ENCODE measurements around the gene LRIG2. TPM values are rescaled to one million over a fixed set of nuclear protein-coding genes. Genes with fewer than 3 reads are reported as not detected.

Gene LRIG2
- total RNA-seq, 2 donors from 2014 or later = 9.9 to 12.9 TPM

- H3K4me1 Mint-ChIP-seq = peaks cover 5% of the 10 kb centered on the region
- peaks cover 56% of the 10 kb centered on the region for H3K36me3 Mint-ChIP-seq (ENCODE audit: low read depth)
- ATAC-seq (replicated peaks) = no peak
- no peaks in the 10 kb centered on the region for H3K27me3 Mint-ChIP-seq
- H3K4me3 Mint-ChIP-seq = no peak overlapping the region
- no peak overlapping the region for H3K27ac Mint-ChIP-seq
- H3K9me3 Mint-ChIP-seq = no peaks in the 10 kb centered on the region
Measured at GRCh38 chr1:113091988-113092594, 19.1 kb downstream of the LRIG2 start.

GRCh38 chr1:113094506-113094905 is 21.5 kb downstream of the LRIG2 start:
- Mint-ChIP-seq H3K4me1 (no peaks in the 10 kb centered on the region), H3K27me3 (no peaks in the 10 kb centered on the region), H3K9me3 (no peaks in the 10 kb centered on the region), H3K36me3 (ENCODE audit: low read depth) (peaks cover 80% of the 10 kb centered on the region), H3K4me3 (no peak overlapping the region), H3K27ac (no peak overlapping the region)
- no peak for ATAC-seq (replicated peaks)

GRCh38 chr1:113095790-113096455 is 22.9 kb downstream of the LRIG2 start:
- Mint-ChIP-seq H3K9me3 (no peaks in the 10 kb centered on the region), H3K27ac (no peak overlapping the region), H3K4me1 (no peaks in the 10 kb centered on the region), H3K4me3 (no peak overlapping the region), H3K36me3 (ENCODE audit: low read depth) (peaks cover 94% of the 10 kb centered on the region), H3K27me3 (no peaks in the 10 kb centered on the region)
- ATAC-seq (replicated peaks) = no peak

GRCh38 chr1:113096493-113096892 is 23.5 kb downstream of the LRIG2 start:
- Mint-ChIP-seq H3K36me3 (ENCODE audit: low read depth) (peaks cover 97% of the 10 kb centered on the region), H3K9me3 (no peaks in the 10 kb centered on the region), H3K27me3 (no peaks in the 10 kb centered on the region), H3K27ac (no peak overlapping the region), H3K4me3 (no peak overlapping the region), H3K4me1 (no peaks in the 10 kb centered on the region)
- no peak for ATAC-seq (replicated peaks)

GRCh38 chr1:113101588-113101987 is 28.6 kb downstream of the LRIG2 start:
- Mint-ChIP-seq H3K27me3 (no peaks in the 10 kb centered on the region), H3K4me1 (no peaks in the 10 kb centered on the region), H3K27ac (peak overlapping the region; percentile 42), H3K9me3 (no peaks in the 10 kb centered on the region), H3K4me3 (no peak overlapping the region), H3K36me3 (ENCODE audit: low read depth) (peaks cover 100% of the 10 kb centered on the region)
- no peak for ATAC-seq (replicated peaks)

GRCh38 chr1:113103048-113103447 is 30.1 kb downstream of the LRIG2 start:
- no peak for ATAC-seq (replicated peaks)
- no peak overlapping the region for H3K4me3 Mint-ChIP-seq
- peak overlapping the region; percentile 63 for H3K27ac Mint-ChIP-seq
- H3K27me3 Mint-ChIP-seq = no peaks in the 10 kb centered on the region
- no peaks in the 10 kb centered on the region for H3K4me1 Mint-ChIP-seq
- H3K36me3 Mint-ChIP-seq (ENCODE audit: low read depth) = peaks cover 100% of the 10 kb centered on the region
- H3K9me3 Mint-ChIP-seq = no peaks in the 10 kb centered on the region

GRCh38 chr1:113103977-113104376 is 31.0 kb downstream of the LRIG2 start:
- Mint-ChIP-seq H3K4me3 (no peak overlapping the region), H3K36me3 (ENCODE audit: low read depth) (peaks cover 100% of the 10 kb centered on the region), H3K27ac (peak overlapping the region; percentile 63), H3K27me3 (no peaks in the 10 kb centered on the region), H3K9me3 (no peaks in the 10 kb centered on the region), H3K4me1 (no peaks in the 10 kb centered on the region)
- ATAC-seq (replicated peaks) = no peak

- H3K9me3 Mint-ChIP-seq = no peaks in the 10 kb centered on the region
- H3K4me1 Mint-ChIP-seq = no peaks in the 10 kb centered on the region
- peaks cover 100% of the 10 kb centered on the region for H3K36me3 Mint-ChIP-seq (ENCODE audit: low read depth)
- H3K4me3 Mint-ChIP-seq = no peak overlapping the region
- ATAC-seq (replicated peaks) = no peak
- H3K27ac Mint-ChIP-seq = no peak overlapping the region
- no peaks in the 10 kb centered on the region for H3K27me3 Mint-ChIP-seq
Measured at GRCh38 chr1:113106910-113107309, 33.9 kb downstream of the LRIG2 start.

GRCh38 chr1:113109908-113110554 is 37.0 kb downstream of the LRIG2 start:
- Mint-ChIP-seq H3K27ac (no peak overlapping the region), H3K4me3 (no peak overlapping the region), H3K27me3 (no peaks in the 10 kb centered on the region), H3K9me3 (no peaks in the 10 kb centered on the region), H3K4me1 (no peaks in the 10 kb centered on the region), H3K36me3 (ENCODE audit: low read depth) (peaks cover 100% of the 10 kb centered on the region)
- no peak for ATAC-seq (replicated peaks)

- ATAC-seq (replicated peaks) = no peak
- H3K36me3 Mint-ChIP-seq (ENCODE audit: low read depth) = peaks cover 100% of the 10 kb centered on the region
- no peak overlapping the region for H3K4me3 Mint-ChIP-seq
- H3K27ac Mint-ChIP-seq = no peak overlapping the region
- no peaks in the 10 kb centered on the region for H3K4me1 Mint-ChIP-seq
- no peaks in the 10 kb centered on the region for H3K27me3 Mint-ChIP-seq
- no peaks in the 10 kb centered on the region for H3K9me3 Mint-ChIP-seq
Measured at GRCh38 chr1:113118266-113118665, 45.3 kb downstream of the LRIG2 start.

- H3K36me3 Mint-ChIP-seq (ENCODE audit: low read depth) = peaks cover 92% of the 10 kb centered on the region
- no peaks in the 10 kb centered on the region for H3K9me3 Mint-ChIP-seq
- ATAC-seq (replicated peaks) = no peak
- peaks cover 5% of the 10 kb centered on the region for H3K4me1 Mint-ChIP-seq
- no peaks in the 10 kb centered on the region for H3K27me3 Mint-ChIP-seq
- no peak overlapping the region for H3K4me3 Mint-ChIP-seq
- no peak overlapping the region for H3K27ac Mint-ChIP-seq
Measured at GRCh38 chr1:113123737-113124136, 50.7 kb downstream of the LRIG2 start.

GRCh38 chr1:113124366-113124765 is 51.4 kb downstream of the LRIG2 start:
- no peak for ATAC-seq (replicated peaks)
- Mint-ChIP-seq H3K4me1 (peaks cover 5% of the 10 kb centered on the region), H3K27me3 (no peaks in the 10 kb centered on the region), H3K36me3 (ENCODE audit: low read depth) (peaks cover 86% of the 10 kb centered on the region), H3K27ac (no peak overlapping the region), H3K4me3 (no peak overlapping the region), H3K9me3 (no peaks in the 10 kb centered on the region)

GRCh38 chr1:113125517-113125916 is 52.5 kb downstream of the LRIG2 start:
- peak; percentile 55 for ATAC-seq (replicated peaks)
- Mint-ChIP-seq H3K4me1 (peaks cover 5% of the 10 kb centered on the region), H3K27me3 (no peaks in the 10 kb centered on the region), H3K27ac (no peak overlapping the region), H3K36me3 (ENCODE audit: low read depth) (peaks cover 82% of the 10 kb centered on the region), H3K4me3 (no peak overlapping the region), H3K9me3 (no peaks in the 10 kb centered on the region)

- ATAC-seq (replicated peaks) = no peak
- Mint-ChIP-seq H3K4me1 (peaks cover 5% of the 10 kb centered on the region), H3K27me3 (no peaks in the 10 kb centered on the region), H3K9me3 (no peaks in the 10 kb centered on the region), H3K36me3 (ENCODE audit: low read depth) (peaks cover 75% of the 10 kb centered on the region), H3K27ac (no peak overlapping the region), H3K4me3 (no peak overlapping the region)
Measured at GRCh38 chr1:113126207-113126606, 53.2 kb downstream of the LRIG2 start.

GRCh38 chr1:113128116-113128515 is 55.1 kb downstream of the LRIG2 start:
- ATAC-seq (replicated peaks) = no peak
- no peak overlapping the region for H3K27ac Mint-ChIP-seq
- H3K4me1 Mint-ChIP-seq = peaks cover 18% of the 10 kb centered on the region
- no peak overlapping the region for H3K4me3 Mint-ChIP-seq
- H3K36me3 Mint-ChIP-seq (ENCODE audit: low read depth) = peaks cover 56% of the 10 kb centered on the region
- H3K9me3 Mint-ChIP-seq = no peaks in the 10 kb centered on the region
- no peaks in the 10 kb centered on the region for H3K27me3 Mint-ChIP-seq

Measured in activated T-helper 17 cell treated with anti-CD3 and anti-CD28 coated beads, Interleukin-2, amount 50 U/mL, for 72 hours (primary cell).